GM18909 (cell line): ENCODE data around the gene CDKN2A.

Source experiments
- ATAC-seq: cut with Tn5 transposase; IDR thresholded peaks from one replicate; pipeline ENCODE4 v1.9.1; 2021; ENCODE audit warnings: mild to moderate bottlenecking; ENCODE audit not compliant: unreplicated experiment, poor library complexity

The CDKN2A gene

GRCh38 chr9:22008384-22008716 lies 14.2 kb upstream of the CDKN2A start:
- ATAC-seq = no peak

DNA sequence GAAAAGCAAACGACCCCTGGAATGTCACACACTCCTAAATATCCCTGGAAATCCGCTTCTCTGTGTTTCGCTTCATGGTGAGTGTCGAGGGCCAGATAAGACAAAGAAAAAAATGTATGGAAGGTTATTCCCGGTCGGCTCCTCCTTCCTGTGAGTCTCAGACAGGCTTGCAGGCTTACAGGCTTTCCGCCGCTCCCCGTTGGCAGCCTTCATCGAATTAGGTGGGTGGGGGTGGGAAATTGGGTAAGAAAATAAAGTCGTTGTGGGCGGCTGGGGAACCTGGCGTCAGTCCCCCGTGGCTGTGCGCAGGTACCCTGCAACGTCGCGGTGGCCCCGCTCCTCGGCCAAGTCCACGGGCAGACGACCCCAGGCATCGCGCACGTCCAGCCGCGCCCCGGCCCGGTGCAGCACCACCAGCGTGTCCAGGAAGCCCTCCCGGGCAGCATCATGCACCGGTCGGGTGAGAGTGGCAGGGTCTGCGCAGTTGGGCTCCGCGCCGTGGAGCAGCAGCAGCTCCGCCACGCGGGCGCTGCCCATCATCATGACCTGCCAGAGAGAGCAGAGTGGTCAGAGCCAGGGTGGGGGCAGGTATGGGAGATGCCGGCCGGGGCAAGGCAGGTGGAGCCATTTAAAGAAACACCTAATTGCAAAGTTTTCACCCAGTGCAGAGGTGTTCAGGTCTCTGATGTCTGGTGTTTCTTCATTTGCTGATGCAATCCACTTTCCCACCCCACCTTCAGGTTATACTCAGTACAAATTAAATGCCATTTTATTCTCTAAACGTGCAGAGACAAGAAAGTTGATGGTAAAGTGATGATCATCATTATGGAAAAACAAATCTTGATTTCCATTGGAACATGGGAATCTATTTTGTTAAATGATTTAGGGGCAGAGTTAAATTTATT lies 11.8 kb upstream of the CDKN2A start:
- no peak for ATAC-seq

GRCh38 chr9:22005021-22005701 lies 11.0 kb upstream of the CDKN2A start:
- ATAC-seq = no peak

DNA sequence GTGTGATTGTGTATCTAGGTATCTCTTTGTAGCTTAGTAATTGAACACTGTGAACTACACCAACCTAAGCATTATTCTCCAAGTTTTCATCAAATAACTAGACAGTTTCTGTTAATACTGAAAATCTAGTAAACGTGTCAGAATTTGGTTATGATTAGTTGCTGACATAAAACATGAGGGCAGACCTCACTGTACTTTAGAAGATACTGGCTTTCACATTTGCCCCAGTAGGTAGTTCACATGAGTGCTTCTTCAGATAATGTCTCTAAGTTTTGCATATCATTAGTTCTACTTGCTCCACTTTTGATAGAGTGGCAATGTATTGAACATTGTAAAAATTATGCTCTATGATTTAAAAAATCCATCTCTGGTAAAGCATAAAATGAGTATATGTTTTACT lies 7.8 kb upstream of the CDKN2A start:
- ATAC-seq = no peak

DNA sequence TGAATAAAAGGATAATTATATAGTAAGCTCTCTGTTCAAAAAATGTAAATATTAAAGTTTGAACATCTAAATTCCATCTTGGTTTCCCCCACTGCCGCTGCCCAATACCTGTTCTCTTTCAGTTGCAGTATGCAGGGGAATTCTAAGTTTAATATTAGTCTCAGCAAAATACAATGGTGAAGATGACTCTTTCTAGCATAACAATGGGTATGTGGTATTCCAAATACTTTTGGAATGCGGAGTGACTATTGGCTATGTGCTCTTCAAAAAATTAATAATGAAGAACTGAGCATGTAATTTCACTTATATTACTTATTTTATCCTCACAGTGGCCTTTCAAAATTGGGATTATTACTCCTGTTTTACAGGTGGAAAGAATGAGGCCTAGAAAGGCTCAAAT lies 3.8 kb upstream of the CDKN2A start:
- ATAC-seq = no peak

- no peak for ATAC-seq
These were observed 3.3 kb upstream of the CDKN2A start for GRCh38 chr9:21997480-21997879.

- no peak for ATAC-seq
These were observed 2.7 kb upstream of the CDKN2A start for GRCh38 chr9:21996858-21997257.

GRCh38 chr9:21996438-21996837 lies 2.2 kb upstream of the CDKN2A start:
- ATAC-seq = no peak

- peak; percentile 28 for ATAC-seq
These were observed 1.6 kb upstream of the CDKN2A start for GRCh38 chr9:21995666-21996398.

DNA sequence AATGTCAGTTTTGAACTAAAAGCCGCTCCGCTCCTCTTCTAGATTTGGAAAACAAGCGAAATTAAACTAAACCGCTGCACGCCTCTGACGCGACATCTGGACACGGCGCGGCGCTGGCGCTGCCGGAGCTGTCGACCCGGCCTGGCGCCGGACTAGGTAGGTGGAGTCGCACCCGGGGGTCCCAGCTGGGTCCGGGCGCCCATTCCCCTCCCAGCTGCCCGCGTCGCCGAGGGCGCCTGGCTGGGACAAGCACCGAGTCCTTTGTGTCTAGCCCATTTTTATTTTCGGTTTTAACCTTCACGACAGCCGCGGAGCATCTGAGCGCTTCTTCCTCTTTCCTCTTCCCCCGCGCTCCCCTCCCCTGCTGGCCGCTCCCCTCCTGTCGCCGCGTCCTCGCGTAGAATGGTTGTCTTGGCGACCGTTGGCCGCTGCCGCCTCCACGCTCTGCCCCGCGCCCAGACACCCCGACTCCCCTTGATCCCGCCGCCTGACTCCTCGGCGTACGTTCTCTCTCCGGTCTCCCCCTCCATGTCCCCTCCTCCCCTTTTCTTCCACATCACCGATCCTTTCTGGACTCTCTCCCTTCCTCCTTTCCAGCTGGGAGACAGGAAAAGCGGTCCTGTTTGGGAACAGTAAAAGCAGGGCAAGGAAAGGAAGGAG lies 944 bp upstream of the CDKN2A start:
- ATAC-seq = peak; percentile 87

DNA sequence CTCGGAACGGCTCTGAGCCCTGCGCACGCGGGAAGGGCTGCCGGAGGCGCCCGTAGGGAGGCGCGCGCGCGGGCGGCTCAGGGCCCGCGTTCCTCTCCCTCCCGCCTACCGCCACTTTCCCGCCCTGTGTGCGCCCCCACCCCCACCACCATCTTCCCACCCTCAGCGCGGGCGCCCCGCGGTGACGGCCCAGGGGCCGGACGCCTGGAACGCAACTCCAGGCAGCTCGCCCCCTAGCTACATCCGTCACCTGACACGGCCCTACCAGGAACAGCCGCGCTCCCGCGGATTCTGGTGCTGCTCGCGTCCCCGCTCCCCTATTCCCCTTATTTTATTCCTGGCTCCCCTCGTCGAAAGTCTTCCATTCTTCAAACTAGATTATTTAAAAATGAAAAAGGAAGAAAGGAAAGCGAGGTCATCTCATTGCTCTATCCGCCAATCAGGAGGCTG lies 389 bp upstream of the CDKN2A start, which contains the start of gene CDKN2B-AS1:
Gene CDKN2B-AS1 (plus strand): TSS at position 236 of the 450 bp plus-strand sequence.
- ATAC-seq = peak; percentile 51

DNA sequence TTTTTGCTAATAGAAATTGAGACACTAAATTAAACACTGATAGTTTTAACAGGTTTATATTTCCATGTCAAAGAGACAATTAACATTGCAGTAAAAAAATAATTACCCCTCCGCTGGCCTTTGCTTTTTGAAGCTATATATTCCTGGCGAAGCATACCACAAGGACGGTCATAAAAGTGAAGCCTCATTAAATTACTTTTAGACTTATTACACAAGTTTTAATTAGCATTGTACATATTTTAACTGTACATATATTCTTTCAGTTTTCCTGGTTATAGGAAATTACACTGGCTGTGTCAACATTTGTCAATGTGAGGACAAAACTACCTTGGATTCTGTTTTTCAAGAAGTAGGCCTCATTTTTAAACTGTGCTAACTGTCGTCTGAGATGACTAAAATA lies 1.2 kb downstream of the CDKN2A start:
- no peak for ATAC-seq

GRCh38 chr9:21991072-21991959 lies 2.9 kb downstream of the CDKN2A start:
- ATAC-seq = no peak

DNA sequence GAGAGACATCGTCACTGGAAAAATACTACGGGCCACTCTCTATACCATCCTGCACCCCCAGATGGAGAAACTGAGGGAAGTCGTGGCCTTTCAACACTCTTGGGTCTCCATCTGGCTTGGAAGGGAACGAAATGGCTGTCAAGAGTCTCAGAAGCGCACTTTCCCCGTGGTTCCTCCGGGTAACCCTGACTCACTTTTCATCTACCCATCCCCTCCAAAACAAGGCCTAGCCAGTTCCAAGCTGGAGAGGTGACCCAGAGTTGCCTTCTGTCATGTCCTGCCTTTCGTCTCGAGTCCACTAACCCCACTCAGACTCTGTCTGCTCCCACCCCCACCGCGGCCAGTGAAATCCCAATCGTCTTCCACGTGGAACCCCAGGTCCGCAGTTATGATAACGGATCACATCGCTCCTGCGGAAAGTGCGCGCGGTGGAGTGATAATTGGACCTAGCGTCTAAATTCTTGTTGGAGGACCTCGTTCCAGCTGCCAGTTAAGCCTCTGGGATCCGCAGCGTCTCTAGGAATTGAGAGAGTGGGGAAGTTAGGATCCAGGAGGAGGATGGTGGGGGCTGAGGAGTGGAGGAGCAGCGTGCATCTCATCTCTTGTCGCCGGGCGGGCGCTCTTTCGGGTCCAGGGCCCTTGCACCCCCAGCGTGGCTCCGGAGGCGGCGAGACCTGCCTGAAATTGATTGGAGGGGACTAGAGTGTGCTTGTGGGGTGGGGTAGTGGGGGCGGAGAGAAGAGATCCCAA lies 4.6 kb downstream of the CDKN2A start:
- ATAC-seq = no peak

DNA sequence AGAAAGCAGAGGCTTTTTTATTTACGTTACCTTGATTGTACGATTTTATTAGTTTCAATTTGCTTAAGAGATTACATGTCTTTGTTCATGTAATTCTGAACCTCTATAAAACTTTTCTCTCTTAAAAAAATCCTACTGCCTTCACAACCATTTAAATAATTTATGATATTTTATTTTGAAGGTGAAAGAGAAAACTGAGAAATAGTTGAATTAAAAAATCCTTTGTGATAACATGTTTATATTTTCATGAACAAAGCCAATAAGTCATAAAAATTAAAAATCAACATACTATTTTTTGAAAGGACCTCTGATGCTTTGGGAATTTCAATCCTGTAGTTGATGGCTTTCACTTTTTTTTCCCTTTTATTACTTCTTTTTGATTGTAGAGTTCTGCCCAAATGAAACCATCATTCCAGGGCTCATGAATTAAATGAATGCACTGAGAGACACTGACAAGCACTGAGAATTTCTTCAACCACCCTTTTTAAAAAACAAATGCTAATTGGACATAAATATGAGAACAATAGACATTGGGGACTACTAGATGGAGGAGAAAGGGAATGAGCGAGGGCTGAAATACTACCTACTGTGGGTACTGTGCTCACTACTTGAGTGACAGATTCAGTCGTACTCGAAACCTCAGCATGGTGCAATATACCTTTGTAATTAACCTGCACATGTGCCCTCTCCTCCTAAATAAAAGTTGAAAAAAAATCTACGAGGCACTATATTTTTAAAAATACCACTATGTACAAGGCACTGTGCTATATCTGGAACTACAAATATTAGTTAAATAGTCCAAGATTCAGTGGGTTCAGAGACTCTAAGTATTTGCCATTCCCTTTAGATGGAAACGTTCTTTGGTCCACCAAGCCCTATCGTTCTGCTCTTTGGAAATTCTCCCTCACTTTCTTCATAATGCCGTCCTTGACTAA lies 5.9 kb downstream of the CDKN2A start:
- ATAC-seq = no peak

DNA sequence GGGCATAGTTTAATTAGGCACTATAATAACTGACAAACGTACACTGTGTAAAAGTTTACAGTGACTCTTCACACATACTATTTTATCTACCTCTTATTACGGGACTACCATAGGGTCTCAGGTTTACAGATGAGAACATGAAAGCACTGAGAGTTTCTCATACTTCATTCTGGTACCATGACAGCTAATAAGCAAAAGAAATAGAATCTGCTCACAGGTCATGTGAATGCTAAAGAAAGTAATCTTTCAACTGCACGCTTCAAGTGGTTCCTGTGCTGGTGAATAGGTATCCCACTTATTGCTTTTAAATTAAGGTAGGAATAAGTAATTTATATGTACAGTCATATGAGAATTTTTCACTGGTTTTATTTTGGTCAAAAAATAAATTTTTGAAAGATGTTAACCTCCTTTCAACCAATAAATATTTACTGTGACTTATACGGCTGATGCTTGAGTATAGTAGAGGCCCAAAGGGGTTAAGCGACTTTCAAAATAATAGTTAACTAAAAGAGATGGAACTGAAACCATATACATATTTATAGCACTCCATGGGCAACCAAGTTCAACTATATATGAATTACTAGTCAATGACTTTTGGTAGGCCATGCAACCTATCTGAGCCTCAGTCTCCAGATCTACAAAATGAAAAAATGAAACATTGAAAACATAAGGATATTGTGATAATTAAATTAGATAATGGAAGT lies 8.1 kb downstream of the CDKN2A start:
- ATAC-seq = peak; percentile 80

GRCh38 chr9:21984101-21984500 lies 10.1 kb downstream of the CDKN2A start:
- ATAC-seq = no peak
